ENCODE measurements around the gene BEND7.
"Not testable (repeated sequence)": the region's sequence is repeated elsewhere in the genome, so short reads cannot be mapped to it uniquely, and the experiment has no call there.

BEND7 gene

GRCh38 chr10:13483073-13483472 lies 45.7 kb downstream of the BEND7 start:
- no peak for DNase-seq (ENCODE audit: low read depth)

GRCh38 chr10:13481690-13482089 lies 47.1 kb downstream of the BEND7 start:
- no peak for DNase-seq (ENCODE audit: low read depth)

- DNase-seq (ENCODE audit: low read depth): no peak
Observed at GRCh38 chr10:13475124-13475523, 53.7 kb downstream of the BEND7 start.

- DNase-seq (ENCODE audit: low read depth): no peak
Observed at GRCh38 chr10:13473986-13474385, 54.8 kb downstream of the BEND7 start.

GRCh38 chr10:13472359-13472758 lies 56.5 kb downstream of the BEND7 start:
- DNase-seq (ENCODE audit: low read depth): no peak

GRCh38 chr10:13470270-13470669 lies 58.5 kb downstream of the BEND7 start:
- DNase-seq (ENCODE audit: low read depth): no peak

GRCh38 chr10:13462551-13462950 lies 66.3 kb downstream of the BEND7 start:
- no peak for DNase-seq (ENCODE audit: low read depth)

GRCh38 chr10:13458687-13459012 lies 70.2 kb downstream of the BEND7 start:
- DNase-seq (ENCODE audit: low read depth): no peak

GRCh38 chr10:13457958-13458686 lies 70.7 kb downstream of the BEND7 start:
- no peak for DNase-seq (ENCODE audit: low read depth)

- no peak for DNase-seq (ENCODE audit: low read depth)
Observed at GRCh38 chr10:13453896-13454295, 74.9 kb downstream of the BEND7 start.

GRCh38 chr10:13450069-13450468 lies 78.7 kb downstream of the BEND7 start:
- DNase-seq (ENCODE audit: low read depth): no peak

- no peak for DNase-seq (ENCODE audit: low read depth)
Observed at GRCh38 chr10:13449296-13449695, 79.5 kb downstream of the BEND7 start.

- no peak for DNase-seq (ENCODE audit: low read depth)
Observed at GRCh38 chr10:13448216-13448615, 80.6 kb downstream of the BEND7 start.

GRCh38 chr10:13445656-13446400 lies 83.0 kb downstream of the BEND7 start:
- DNase-seq (ENCODE audit: low read depth): no peak

GRCh38 chr10:13441476-13441875 lies 87.3 kb downstream of the BEND7 start:
- no peak for DNase-seq (ENCODE audit: low read depth)

- DNase-seq (ENCODE audit: low read depth): peak; percentile 31
Observed at GRCh38 chr10:13440185-13441061, 88.4 kb downstream of the BEND7 start.

- no peak for DNase-seq (ENCODE audit: low read depth)
Observed at GRCh38 chr10:13439313-13440184, 89.3 kb downstream of the BEND7 start.

GRCh38 chr10:13437026-13437555 lies 91.7 kb downstream of the BEND7 start:
- DNase-seq (ENCODE audit: low read depth): no peak

GRCh38 chr10:13427943-13428342 lies 100.9 kb downstream of the BEND7 start:
- not testable (repeated sequence) for DNase-seq (ENCODE audit: low read depth)

GRCh38 chr10:13425397-13425796 lies 103.4 kb downstream of the BEND7 start:
- no peak for DNase-seq (ENCODE audit: low read depth)

- DNase-seq (ENCODE audit: low read depth): no peak
Observed at GRCh38 chr10:13422800-13423199, 106.0 kb downstream of the BEND7 start.

Data from stimulated activated CD8-positive, alpha-beta memory T cell treated with anti-CD3 and anti-CD28 coated beads, Interleukin-12 subunit alpha, Interleukin-12 subunit beta, amount 100 ng/mL, for 4 hours (primary cell).